Pancreas (tissue), 10 donors: ENCODE data around the gene RELL1. TPM values are rescaled to one million over a fixed set of nuclear protein-coding genes. Genes with fewer than 3 reads are reported as not detected.

Experiments used
- ATAC-seq, 4 donors: fragments of 200-7000 bp; cut with Tn5 transposase; one replicate each; pipeline versions ENCODE4 v1.8.0 to v1.9.1; 2020; ENCODE audit warnings: mild to moderate bottlenecking in 4 of 4, moderate library complexity in 4 of 4
- DNase-seq, 6 donors: peaks; one replicate each; pipeline ENCODE4 v3.0.0-alpha.2; 2020
- FAIRE-seq: peaks from 2 replicates; lab custom pipeline; 2012; peaks lifted over from hg19 to GRCh38; lab: Jason Lieb, UNC
- H3K27ac ChIP-seq, 4 donors: fragments of 200-600 bp; sonication (generic); 1 replicate in 3 of 4; 2 replicates in 1 of 4; pipeline versions ENCODE4 v1.5.0 to v1.8.0; 2020
- H3K27me3 ChIP-seq, 4 donors: fragments of 200-600 bp; one replicate each; pipeline ENCODE4 v1.8.0; 2021
- H3K36me3 ChIP-seq, 3 donors: fragments of 200-600 bp; sonication (generic) in 1 of 3; one replicate each; pipeline versions ENCODE4 v1.5.0 to v1.8.0; 2020 to 2021
- H3K4me1 ChIP-seq, 3 donors: fragments of 200-600 bp; one replicate each; pipeline ENCODE4 v1.8.0; 2021
- H3K4me3 ChIP-seq, 4 donors: fragments of 200-600 bp; sonication (generic) in 2 of 4; one replicate each; pipeline versions ENCODE4 v1.5.0 to v1.8.0; 2020 to 2021
- H3K9me3 ChIP-seq, 4 donors: fragments of 200-600 bp; one replicate each; pipeline ENCODE4 v1.8.0; 2021
- WGBS, 2 donors: extraction: QIAGEN DNeasy Blood & Tissue Kit; methylation state at CpG; one replicate each; pipeline ENCODE4 v1.1.7; 2013; 5-methylcytosine and 5-hydroxymethylcytosine counted together
- intact Hi-C, 3 donors: fragments of 100-400 bp; cut with DNase I; formaldehyde crosslinking; loops; one replicate each; pipeline versions ENCODE4 v1.11.1 to v1.14.2; 2022
- polyA plus RNA-seq, 2 donors: library from polyadenylated mRNA; stranded (reverse); fragments of 200-250 nt; gene quantifications; one replicate each; pipeline ENCODE4 v1.2.3, GENCODE V29; 2013
- total RNA-seq, 6 donors: library from RNA; stranded (reverse); fragmentation: NEBNext Ultra II Directional in 4 of 6; extraction: Animal tissue kit (Norgen Biotek cat#: 25700) in 4 of 6; gene quantifications; one replicate each; pipeline versions ENCODE4 v1.2.1 to v1.2.4, GENCODE V29; 2021 to 2023
- TF ChIP-seq, protein P1 (sequence below), 4 donors: fragments of 200-600 bp; sonication (generic) in 3 of 4; IDR thresholded peaks; one replicate each; pipeline versions ENCODE4 v1.5.0 to v1.8.0; 2021; ENCODE audit warnings: antibody characterized with exemption in 4 of 4
- donor health status: healthy with polysubstance abuse.
- donor health status: DM: no; HTN: no; CAD: no; lungs with moderate emphysema.
- donor health status: DM: no; HTN: no; CAD: no.
- donor health status: control.
- donor health status: control.
- donor health status: Bipolar disorder and iron deficiency.
- donor health status: DM: yes; HTN: yes; CAD: no.
- donor health status: DM: no; HTN: no; CAD: no.
- donor health status: DM: no; HTN: no; CAD: no.
- donor health status: DM: yes; HTN: yes; CAD: no.

Gene RELL1
- total and polyA plus RNA-seq, 8 donors, result 0.38 to 17.1 (median 4.7) TPM

DNA sequence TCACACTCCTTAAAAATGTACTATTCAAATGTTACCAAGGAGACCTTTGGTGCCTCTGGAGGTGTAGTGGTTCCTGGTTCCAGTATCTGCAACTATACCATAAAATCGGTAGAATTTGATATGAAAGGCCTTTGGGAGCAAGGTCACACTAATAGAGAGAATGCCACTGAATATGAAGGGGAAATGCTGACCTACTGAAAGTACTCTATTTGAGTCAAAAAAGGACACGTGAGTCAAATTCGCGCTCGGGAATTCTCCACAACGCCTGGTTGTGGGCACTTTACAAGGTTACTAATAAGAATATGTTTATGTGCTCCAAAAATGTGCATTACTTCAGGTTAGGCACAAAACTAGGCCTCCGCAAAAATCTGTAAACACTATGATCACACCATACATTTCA lies 39.5 kb upstream of the RELL1 start:
- H3K27me3 ChIP-seq, result no peaks in the 10 kb centered on the region
- no peak overlapping the region for H3K4me3 ChIP-seq
- no peak for FAIRE-seq
- H3K36me3 ChIP-seq, result no peaks in the 10 kb centered on the region
- ATAC-seq, result no peak
- WGBS, 2 donors, result 91 to 93% methylated on average over 7 of the region's 7 CpGs
- intact Hi-C loops, result no loop called here
- H3K9me3 ChIP-seq, result no peaks in the 10 kb centered on the region
- TF ChIP-seq, protein P1, sequence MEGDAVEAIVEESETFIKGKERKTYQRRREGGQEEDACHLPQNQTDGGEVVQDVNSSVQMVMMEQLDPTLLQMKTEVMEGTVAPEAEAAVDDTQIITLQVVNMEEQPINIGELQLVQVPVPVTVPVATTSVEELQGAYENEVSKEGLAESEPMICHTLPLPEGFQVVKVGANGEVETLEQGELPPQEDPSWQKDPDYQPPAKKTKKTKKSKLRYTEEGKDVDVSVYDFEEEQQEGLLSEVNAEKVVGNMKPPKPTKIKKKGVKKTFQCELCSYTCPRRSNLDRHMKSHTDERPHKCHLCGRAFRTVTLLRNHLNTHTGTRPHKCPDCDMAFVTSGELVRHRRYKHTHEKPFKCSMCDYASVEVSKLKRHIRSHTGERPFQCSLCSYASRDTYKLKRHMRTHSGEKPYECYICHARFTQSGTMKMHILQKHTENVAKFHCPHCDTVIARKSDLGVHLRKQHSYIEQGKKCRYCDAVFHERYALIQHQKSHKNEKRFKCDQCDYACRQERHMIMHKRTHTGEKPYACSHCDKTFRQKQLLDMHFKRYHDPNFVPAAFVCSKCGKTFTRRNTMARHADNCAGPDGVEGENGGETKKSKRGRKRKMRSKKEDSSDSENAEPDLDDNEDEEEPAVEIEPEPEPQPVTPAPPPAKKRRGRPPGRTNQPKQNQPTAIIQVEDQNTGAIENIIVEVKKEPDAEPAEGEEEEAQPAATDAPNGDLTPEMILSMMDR (IDR thresholded peaks at IDR 0.05), result no peak
- H3K4me1 ChIP-seq, result peaks cover 0 to 3% (median 0%) of the 10 kb centered on the region in 3 donors
- no peak overlapping the region for H3K27ac ChIP-seq
- DNase-seq, result no peak

DNA sequence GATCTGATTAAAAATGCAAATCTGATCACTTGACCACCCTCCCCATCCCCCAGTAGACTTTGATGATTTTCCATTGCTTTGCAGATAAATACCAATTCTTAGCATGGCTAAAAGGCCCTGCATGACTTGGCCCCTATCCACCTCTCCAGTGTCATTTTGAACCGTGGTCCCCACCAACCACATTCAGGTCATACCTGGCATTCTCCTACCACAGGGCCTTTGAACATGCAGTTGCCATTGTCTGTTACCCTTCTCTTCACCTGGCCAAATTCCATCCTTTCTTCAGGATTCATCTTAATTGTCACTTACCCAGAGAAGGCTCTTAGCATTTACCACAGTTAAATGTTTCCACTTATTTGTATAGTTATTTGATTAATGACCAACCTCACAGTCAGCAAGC lies 36.9 kb upstream of the RELL1 start:
- ATAC-seq, result no peak
- 90 to 96% methylated on average over 1 of the region's 1 CpG for WGBS, 2 donors
- TF ChIP-seq, protein P1 (IDR thresholded peaks at IDR 0.05), result no peak
- Histone ChIP-seq H3K36me3 (no peaks in the 10 kb centered on the region), H3K9me3 (no peaks in the 10 kb centered on the region), H3K4me3 (no peak overlapping the region), H3K4me1 (peaks cover 0 to 3% (median 0%) of the 10 kb centered on the region in 3 donors), H3K27me3 (no peaks in the 10 kb centered on the region), H3K27ac (no peak overlapping the region)
- no peak for DNase-seq
- no peak for FAIRE-seq
- intact Hi-C loops, result no loop called here

DNA sequence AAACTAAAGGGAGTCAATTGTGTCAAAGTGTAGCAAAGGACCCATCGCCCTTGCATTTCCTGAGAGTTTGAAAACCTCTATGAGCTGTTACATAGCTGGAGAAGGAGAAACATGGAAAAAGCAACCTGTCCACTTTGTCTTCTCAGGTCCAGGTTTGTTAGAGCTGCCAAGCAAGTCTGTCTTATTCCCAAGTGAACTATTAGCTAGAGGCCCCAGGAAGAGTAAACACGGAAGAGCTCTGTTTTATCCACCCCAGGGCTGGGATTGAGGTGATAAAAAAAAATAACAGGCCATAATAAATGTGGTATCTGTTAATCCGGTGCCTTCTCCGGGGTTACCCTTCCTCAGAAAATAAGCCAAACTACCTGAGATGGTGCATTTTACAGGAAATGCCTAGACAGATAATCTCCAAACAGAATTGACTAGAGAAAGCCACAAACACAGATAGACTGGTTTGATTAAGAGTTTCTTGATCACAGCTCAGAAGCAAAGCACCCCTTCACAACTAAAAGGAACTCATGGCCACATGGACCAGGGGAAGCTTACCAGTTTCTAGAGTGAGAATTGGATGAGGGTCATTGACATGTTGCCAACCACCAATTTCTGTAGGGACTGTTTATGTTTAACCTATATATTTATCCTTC lies 35.9 kb upstream of the RELL1 start:
- peaks cover 0 to 3% (median 0%) of the 10 kb centered on the region in 3 donors for H3K4me1 ChIP-seq
- 44 to 59% methylated on average over 4 of the region's 4 CpGs for WGBS, 2 donors
- TF ChIP-seq, protein P1 (IDR thresholded peaks at IDR 0.05), result no peak
- H3K4me3 ChIP-seq, result no peak overlapping the region
- peak in 3 of 4 donors; percentile 51 to 94 (median 84) for ATAC-seq
- H3K36me3 ChIP-seq, result no peaks in the 10 kb centered on the region
- no peaks in the 10 kb centered on the region for H3K9me3 ChIP-seq
- no peaks in the 10 kb centered on the region for H3K27me3 ChIP-seq
- no peak overlapping the region for H3K27ac ChIP-seq
- intact Hi-C loops, result no loop called here
- DNase-seq, result no peak
- FAIRE-seq, result no peak

DNA sequence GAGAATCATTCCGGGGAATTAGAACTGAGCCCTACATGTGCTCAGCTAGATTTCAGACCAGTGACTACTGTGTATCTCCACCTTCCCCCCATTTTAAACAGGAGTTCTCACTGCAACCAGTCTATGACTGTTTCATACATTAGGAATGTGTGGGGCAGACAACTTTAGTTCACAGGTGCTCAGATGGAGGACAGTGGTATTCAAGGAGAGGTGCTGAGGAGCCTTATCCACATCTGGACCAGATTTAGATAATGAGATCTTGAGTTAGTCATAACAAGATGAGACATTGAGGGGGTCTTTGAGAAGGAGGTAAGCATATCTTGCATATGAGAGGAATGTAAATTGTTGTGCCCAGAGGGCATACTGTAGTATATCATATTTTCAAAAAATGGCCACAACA lies 32.8 kb upstream of the RELL1 start:
- DNase-seq (no peak), ATAC-seq (no peak), FAIRE-seq (no peak)
- WGBS, 2 donors, result 88 to 95% methylated on average over 1 of the region's 1 CpG
- Histone ChIP-seq H3K36me3 (no peaks in the 10 kb centered on the region), H3K9me3 (no peaks in the 10 kb centered on the region), H3K27ac (no peak overlapping the region), H3K4me1 (peaks cover 0 to 9% (median 0%) of the 10 kb centered on the region in 3 donors), H3K27me3 (no peaks in the 10 kb centered on the region), H3K4me3 (no peak overlapping the region)
- intact Hi-C loops, result no loop called here
- TF ChIP-seq, protein P1 (IDR thresholded peaks at IDR 0.05), result no peak

DNA sequence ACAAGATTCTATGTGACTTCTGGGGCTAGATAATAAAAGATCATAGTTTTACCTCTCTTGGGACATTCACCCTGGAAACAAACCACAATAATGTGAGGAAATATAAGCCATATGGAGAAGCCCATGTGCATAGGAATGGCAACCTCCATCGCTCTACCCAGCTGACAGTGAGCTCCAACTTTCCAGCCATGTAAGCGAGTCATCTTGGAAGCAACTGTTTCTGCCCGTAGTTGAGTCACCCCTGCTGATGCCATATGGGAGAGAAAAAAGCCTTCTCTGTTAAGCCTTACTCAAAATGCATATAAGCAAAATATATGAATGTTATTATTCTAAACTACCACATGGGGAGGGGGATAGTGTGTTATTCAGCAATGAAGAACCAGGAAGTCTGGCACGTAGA lies 31.4 kb upstream of the RELL1 start:
- no peak for FAIRE-seq
- DNase-seq, result no peak
- peaks cover 0 to 9% (median 0%) of the 10 kb centered on the region in 3 donors for H3K4me1 ChIP-seq
- no peak overlapping the region for H3K4me3 ChIP-seq
- intact Hi-C loops, result no loop called here
- TF ChIP-seq, protein P1 (IDR thresholded peaks at IDR 0.05), result no peak
- no peak for ATAC-seq
- H3K27me3 ChIP-seq, result no peaks in the 10 kb centered on the region
- H3K36me3 ChIP-seq, result no peaks in the 10 kb centered on the region
- no peak overlapping the region for H3K27ac ChIP-seq
- no peaks in the 10 kb centered on the region for H3K9me3 ChIP-seq
- WGBS, 2 donors, result 82 to 84% methylated on average over 4 of the region's 4 CpGs
